Ishikawa (cell line): Measurements from ENCODE around the gene SERPINB7.

Experiments used
- CEBPB ChIP-seq: IDR thresholded peaks from 2 replicates; pipeline ENCODE4 v1.6.1; 2012
- CREB1 ChIP-seq: IDR thresholded peaks from 2 replicates; pipeline ENCODE4 v1.6.1; 2012; ENCODE audit warnings: low read depth
- EGR1 ChIP-seq: IDR thresholded peaks from 2 replicates; pipeline ENCODE4 v1.6.1; 2012
- EP300 ChIP-seq: IDR thresholded peaks from 2 replicates; pipeline ENCODE4 v1.6.1; 2012; ENCODE audit warnings: borderline replicate concordance
- FOXM1 ChIP-seq: IDR thresholded peaks from 2 replicates; pipeline ENCODE4 v1.6.1; 2012; ENCODE audit warnings: low read depth, borderline replicate concordance
- NFIC ChIP-seq: IDR thresholded peaks from 2 replicates; pipeline ENCODE4 v1.6.1; 2012
- RAD21 ChIP-seq: IDR thresholded peaks from 2 replicates; pipeline ENCODE4 v1.6.1; 2012; ENCODE audit warnings: low read depth
- REST ChIP-seq: IDR thresholded peaks from 2 replicates; pipeline ENCODE4 v1.6.1; 2012; ENCODE audit warnings: low read depth, mild to moderate bottlenecking
- TAF1 ChIP-seq: IDR thresholded peaks from 2 replicates; pipeline ENCODE4 v1.6.1; 2012; ENCODE audit warnings: low read depth, mild to moderate bottlenecking
- TCF12 ChIP-seq: IDR thresholded peaks from 2 replicates; pipeline ENCODE4 v1.6.1; 2012; ENCODE audit warnings: low read depth
- TEAD4 ChIP-seq: IDR thresholded peaks from 2 replicates; pipeline ENCODE4 v1.6.1; 2012
- YY1 ChIP-seq: IDR thresholded peaks from 2 replicates; pipeline ENCODE4 v1.6.1; 2012; ENCODE audit warnings: low read depth
- ZBTB7A ChIP-seq: IDR thresholded peaks from 2 replicates; pipeline ENCODE4 v1.6.1; 2012; ENCODE audit warnings: low read depth
- TF ChIP-seq, protein P1 (sequence below): IDR thresholded peaks from 2 replicates; pipeline ENCODE4 v1.6.1; 2012
- TF ChIP-seq, protein P2 (sequence below): IDR thresholded peaks from 2 replicates; pipeline ENCODE4 v1.6.1; 2012

The SERPINB7 gene

GRCh38 chr18:63774511-63774910 lies 707 bp upstream of the SERPINB7 start:
- TF ChIP-seq CEBPB (no peak), CREB1 (no peak), EGR1 (no peak), REST (no peak), EP300 (no peak), ZBTB7A (no peak), RAD21 (no peak), NFIC (no peak), TAF1 (no peak), TEAD4 (no peak), YY1 (no peak), TCF12 (no peak), FOXM1 (no peak)
- TF ChIP-seq, protein P1, sequence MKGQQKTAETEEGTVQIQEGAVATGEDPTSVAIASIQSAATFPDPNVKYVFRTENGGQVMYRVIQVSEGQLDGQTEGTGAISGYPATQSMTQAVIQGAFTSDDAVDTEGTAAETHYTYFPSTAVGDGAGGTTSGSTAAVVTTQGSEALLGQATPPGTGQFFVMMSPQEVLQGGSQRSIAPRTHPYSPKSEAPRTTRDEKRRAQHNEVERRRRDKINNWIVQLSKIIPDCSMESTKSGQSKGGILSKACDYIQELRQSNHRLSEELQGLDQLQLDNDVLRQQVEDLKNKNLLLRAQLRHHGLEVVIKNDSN, result no peak
- TF ChIP-seq, protein P2, sequence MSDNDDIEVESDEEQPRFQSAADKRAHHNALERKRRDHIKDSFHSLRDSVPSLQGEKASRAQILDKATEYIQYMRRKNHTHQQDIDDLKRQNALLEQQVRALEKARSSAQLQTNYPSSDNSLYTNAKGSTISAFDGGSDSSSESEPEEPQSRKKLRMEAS, result no peak

DNA sequence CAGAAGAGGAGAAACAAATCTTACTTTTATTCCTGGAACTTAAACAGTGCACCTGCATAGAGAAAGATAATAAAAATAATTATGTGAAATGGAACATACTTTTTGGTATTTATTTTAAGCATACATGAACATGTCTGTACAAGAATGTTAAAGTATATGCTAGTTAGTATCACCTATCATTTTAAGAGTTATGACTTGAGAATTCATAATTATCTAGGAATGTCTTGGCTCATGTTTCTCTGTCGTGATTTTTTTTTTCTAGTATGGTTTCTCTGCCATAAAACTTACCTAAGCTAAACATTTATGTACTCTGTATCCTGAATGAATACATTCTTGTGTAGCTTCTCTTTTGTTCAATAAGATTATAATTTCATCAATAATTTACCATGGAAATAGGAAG lies 4.2 kb downstream of the SERPINB7 start:
- TF ChIP-seq YY1, result no peak
- TF ChIP-seq, protein P1, result no peak
- TF ChIP-seq CEBPB, result no peak
- TF ChIP-seq EGR1, result no peak
- TF ChIP-seq RAD21, result no peak
- TF ChIP-seq, protein P2, result no peak
- no peak for TF ChIP-seq NFIC
- TF ChIP-seq FOXM1, result no peak
- TF ChIP-seq ZBTB7A, result no peak
- no peak for TF ChIP-seq TCF12
- no peak for TF ChIP-seq CREB1
- no peak for TF ChIP-seq REST
- TF ChIP-seq TEAD4, result no peak
- TF ChIP-seq TAF1, result no peak
- TF ChIP-seq EP300, result no peak

DNA sequence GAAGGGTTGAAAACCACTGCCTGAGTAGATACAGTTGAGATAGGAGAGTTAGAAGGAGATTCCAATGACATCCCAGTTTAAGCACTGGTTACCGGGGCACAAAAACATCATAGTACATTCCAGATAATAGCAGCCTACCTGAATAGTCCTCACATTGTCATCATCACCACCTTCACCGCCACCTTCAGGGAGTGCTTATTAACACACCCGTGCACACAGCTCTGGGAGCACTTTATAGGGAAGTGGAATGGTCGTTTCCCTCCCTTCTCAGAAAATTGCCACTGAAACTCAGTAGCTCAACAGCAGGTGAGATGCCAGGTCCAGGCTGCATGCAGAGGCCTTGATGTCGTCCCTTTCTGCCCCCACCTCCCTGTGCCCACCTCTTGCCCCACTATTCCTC lies 8.2 kb downstream of the SERPINB7 start:
- TF ChIP-seq RAD21 (peak; percentile 9; the same call in 1 of the 2 replicates), EGR1 (no peak)

GRCh38 chr18:63784787-63785452 lies 9.7 kb downstream of the SERPINB7 start:
- TF ChIP-seq EP300 (no peak), RAD21 (no peak), FOXM1 (no peak), REST (no peak), TCF12 (no peak), CEBPB (no peak), ZBTB7A (no peak), TAF1 (no peak)
- TF ChIP-seq, protein P1, result no peak
